GM18511 (cell line): ENCODE data around the gene KLK15.
"Not testable (repeated sequence)": the region's sequence is repeated elsewhere in the genome, so short reads cannot be mapped to it uniquely, and the experiment has no call there.

Experiments used
- ATAC-seq: cut with Tn5 transposase; IDR thresholded peaks from one replicate; pipeline ENCODE4 v1.9.1; 2021; ENCODE audit warnings: mild to moderate bottlenecking, moderate library complexity; ENCODE audit not compliant: unreplicated experiment

KLK15 gene

GRCh38 chr19:50797781-50798658 is 35.4 kb downstream of the KLK15 start:
- ATAC-seq: no peak

- no peak for ATAC-seq
Measured at GRCh38 chr19:50797429-50797780, 36.0 kb downstream of the KLK15 start.

GRCh38 chr19:50796634-50797428 is 36.5 kb downstream of the KLK15 start:
- ATAC-seq: no peak

- no peak for ATAC-seq
Measured at GRCh38 chr19:50796128-50796633, 37.2 kb downstream of the KLK15 start.

- no peak for ATAC-seq
Measured at GRCh38 chr19:50795664-50796073, 37.7 kb downstream of the KLK15 start.

- ATAC-seq: no peak
Measured at GRCh38 chr19:50794876-50795663, 38.3 kb downstream of the KLK15 start.

GRCh38 chr19:50794074-50794875 is 39.1 kb downstream of the KLK15 start:
- no peak for ATAC-seq

GRCh38 chr19:50793558-50794065 is 39.8 kb downstream of the KLK15 start:
- no peak for ATAC-seq

GRCh38 chr19:50792272-50793250 is 40.8 kb downstream of the KLK15 start:
- ATAC-seq: no peak

- ATAC-seq: no peak
Measured at GRCh38 chr19:50791594-50792271, 41.6 kb downstream of the KLK15 start.

GRCh38 chr19:50790922-50791467 is 42.4 kb downstream of the KLK15 start:
- no peak for ATAC-seq

- no peak for ATAC-seq
Measured at GRCh38 chr19:50790396-50790795, 43.0 kb downstream of the KLK15 start, which contains the start of gene ACP4. TSS of gene ACP4 (plus strand) at chr19:50790415. CDS start at chr19:50790415, 0 bp downstream.

GRCh38 chr19:50785329-50785728 is 48.0 kb downstream of the KLK15 start:
- no peak for ATAC-seq

GRCh38 chr19:50784710-50785109 is 48.7 kb downstream of the KLK15 start:
- no peak for ATAC-seq

GRCh38 chr19:50783848-50784152 is 49.6 kb downstream of the KLK15 start:
- not testable (repeated sequence) for ATAC-seq

GRCh38 chr19:50780753-50781435 is 52.5 kb downstream of the KLK15 start:
- no peak for ATAC-seq
